Trophoblast cell (in vitro differentiated cells and primary cell): ENCODE results near the gene ZNF629.

ENCODE experiments used
- DNase-seq, 2 donors: peaks; one replicate each; pipeline ENCODE4 v3.0.0-alpha.2; 2016
- H2AFZ ChIP-seq: 2 replicates; pipeline ENCODE4 v1.6.1; 2013; ENCODE audit warnings: low read length, moderate library complexity, mild to moderate bottlenecking; ENCODE audit not compliant: insufficient read depth, poor library complexity
- H2AK5ac ChIP-seq: 2 replicates; pipeline ENCODE4 v1.6.1; 2013; ENCODE audit warnings: mild to moderate bottlenecking, low read length
- H2BK120ac ChIP-seq: 2 replicates; pipeline ENCODE4 v1.6.1; 2013; ENCODE audit warnings: low read length, mild to moderate bottlenecking, moderate library complexity; ENCODE audit not compliant: insufficient read depth, poor library complexity
- H2BK12ac ChIP-seq: 2 replicates; pipeline ENCODE4 v1.6.1; 2013; ENCODE audit warnings: mild to moderate bottlenecking, low read length, moderate library complexity
- H2BK5ac ChIP-seq: 2 replicates; pipeline ENCODE4 v1.6.1; 2013; ENCODE audit warnings: low read length, low read depth, moderate library complexity, mild to moderate bottlenecking; ENCODE audit not compliant: poor library complexity
- H3K14ac ChIP-seq: 2 replicates; pipeline ENCODE4 v1.6.1; 2013; ENCODE audit warnings: mild to moderate bottlenecking, low read length
- H3K18ac ChIP-seq: 2 replicates; pipeline ENCODE4 v1.6.1; 2013; ENCODE audit warnings: mild to moderate bottlenecking, low read length
- H3K23ac ChIP-seq: 2 replicates; pipeline ENCODE4 v1.6.1; 2013; ENCODE audit warnings: low read length
- H3K27ac ChIP-seq: 2 replicates; pipeline ENCODE4 v1.5.1; 2013; ENCODE audit warnings: low read depth, mild to moderate bottlenecking, inconsistent platforms, low read length, moderate library complexity
- H3K27me3 ChIP-seq: 2 replicates; pipeline ENCODE4 v1.6.1; 2013; ENCODE audit warnings: inconsistent platforms, mild to moderate bottlenecking, low read length, moderate library complexity; ENCODE audit not compliant: insufficient read depth
- H3K36me3 ChIP-seq, 2 experiments: 1 replicate in 1 of 2; 2 replicates in 1 of 2; pipeline ENCODE4 v1.6.1; 2013; ENCODE audit warnings: low read length in 2 of 2, mild to moderate bottlenecking in 2 of 2, moderate library complexity in 1 of 2; ENCODE audit not compliant: insufficient read depth in 2 of 2, control insufficient read depth in 1 of 2
- H3K4ac ChIP-seq: 2 replicates; pipeline ENCODE4 v1.6.1; 2013; ENCODE audit warnings: low read depth, mild to moderate bottlenecking, low read length, moderate library complexity
- H3K4me1 ChIP-seq, 2 experiments: 1 replicate in 1 of 2; 2 replicates in 1 of 2; pipeline ENCODE4 v1.6.1; 2013; ENCODE audit warnings: low read length in 2 of 2, mild to moderate bottlenecking in 2 of 2, moderate library complexity in 1 of 2; ENCODE audit not compliant: insufficient read depth in 2 of 2, control insufficient read depth in 1 of 2
- H3K4me2 ChIP-seq: 2 replicates; pipeline ENCODE4 v1.6.1; 2013; ENCODE audit warnings: inconsistent platforms, mild to moderate bottlenecking, low read length, moderate library complexity
- H3K4me3 ChIP-seq: 2 replicates; pipeline ENCODE4 v1.5.1; 2013; ENCODE audit warnings: mild to moderate bottlenecking, low read depth, low read length, inconsistent platforms
- H3K79me1 ChIP-seq: one replicate; pipeline ENCODE4 v1.6.1; 2013; ENCODE audit warnings: low read length
- H3K79me2 ChIP-seq: 2 replicates; pipeline ENCODE4 v1.6.1; 2013; ENCODE audit warnings: low read length, mild to moderate bottlenecking; ENCODE audit not compliant: control insufficient read depth, insufficient read depth, poor library complexity
- H3K9ac ChIP-seq: 2 replicates; pipeline ENCODE4 v1.6.1; 2013; ENCODE audit warnings: mild to moderate bottlenecking, low read length
- H3K9me3 ChIP-seq: 2 replicates; pipeline ENCODE4 v1.6.1; 2013; ENCODE audit warnings: low read depth, mild to moderate bottlenecking, control low read depth, inconsistent platforms, low read length; ENCODE audit not compliant: insufficient read depth
- H4K12ac ChIP-seq: 2 replicates; pipeline ENCODE4 v1.6.1; 2013; ENCODE audit warnings: low read depth, mild to moderate bottlenecking, low read length, moderate library complexity
- H4K8ac ChIP-seq: 2 replicates; pipeline ENCODE4 v1.6.1; 2013; ENCODE audit warnings: low read depth, mild to moderate bottlenecking, low read length, moderate library complexity
- H4K91ac ChIP-seq: one replicate; pipeline ENCODE4 v1.6.1; 2013; ENCODE audit warnings: low read depth, mild to moderate bottlenecking, low read length, moderate library complexity
- WGBS: extraction: QIAGEN DNeasy Blood & Tissue Kit; methylation state at CpG from one replicate; pipeline ENCODE4 v1.1.7; 2013; ENCODE audit warnings: missing lambda C conversion rate; ENCODE audit not compliant: insufficient read length, insufficient coverage; ENCODE audit errors: extremely low coverage; 5-methylcytosine and 5-hydroxymethylcytosine counted together

Gene ZNF629

GRCh38 chr16:30777591-30778297 lies 9.3 kb downstream of the ZNF629 start:
- H3K27me3 ChIP-seq: no peaks in the 10 kb centered on the region
- no peak overlapping the region for H3K4ac ChIP-seq
- peaks cover 4 to 11% of the 10 kb centered on the region in 2 experiments for H3K4me1 ChIP-seq
- H3K14ac ChIP-seq: no peak overlapping the region
- no peak overlapping the region for H3K23ac ChIP-seq
- no peak overlapping the region for H2BK5ac ChIP-seq
- no peaks in the 10 kb centered on the region for H3K9me3 ChIP-seq
- no peak overlapping the region for H4K12ac ChIP-seq
- no peak overlapping the region for H3K4me2 ChIP-seq
- H3K4me3 ChIP-seq: no peak overlapping the region
- no peak overlapping the region for H3K9ac ChIP-seq
- no peak overlapping the region for H3K27ac ChIP-seq
- no peak overlapping the region for H2BK120ac ChIP-seq
- no peak overlapping the region for H2AFZ ChIP-seq
- no peak overlapping the region for H2BK12ac ChIP-seq
- no peak overlapping the region for H3K18ac ChIP-seq
- no peak overlapping the region for H4K91ac ChIP-seq
- peaks cover 11% of the 10 kb centered on the region for H3K79me1 ChIP-seq
- no peak overlapping the region for H2AK5ac ChIP-seq
- no peak overlapping the region for H4K8ac ChIP-seq
- DNase-seq: no peak
- H3K36me3 ChIP-seq: peaks cover 41 to 44% of the 10 kb centered on the region in 2 experiments
- WGBS: no CpG with 5 or more reads among the region's 7 CpGs
- peaks cover 9% of the 10 kb centered on the region for H3K79me2 ChIP-seq

GRCh38 chr16:30775392-30776188 lies 11.4 kb downstream of the ZNF629 start:
- H3K4me2 ChIP-seq: peak overlapping the region; percentile 97
- H2BK12ac ChIP-seq: no peak overlapping the region
- H2AFZ ChIP-seq: peak overlapping the region; percentile 53
- peak overlapping the region; percentile 67 for H2BK5ac ChIP-seq
- H3K27me3 ChIP-seq: no peaks in the 10 kb centered on the region
- H3K79me1 ChIP-seq: peaks cover 11% of the 10 kb centered on the region
- peak overlapping the region; percentile 68 for H4K12ac ChIP-seq
- H3K36me3 ChIP-seq: peaks cover 47 to 48% of the 10 kb centered on the region in 2 experiments
- peak overlapping the region; percentile 91 for H4K8ac ChIP-seq
- H3K79me2 ChIP-seq: peaks cover 9% of the 10 kb centered on the region
- H3K14ac ChIP-seq: peak overlapping the region; percentile 78
- no CpG with 5 or more reads among the region's 81 CpGs for WGBS
- H3K4me3 ChIP-seq: peak overlapping the region; percentile 80
- peak overlapping the region; percentile 94 for H3K9ac ChIP-seq
- H3K23ac ChIP-seq: no peak overlapping the region
- peak overlapping the region; percentile 66 for H2AK5ac ChIP-seq
- H2BK120ac ChIP-seq: peak overlapping the region; percentile 50
- peak overlapping the region; percentile 49 for H3K4ac ChIP-seq
- peak overlapping the region; percentile 84 for H3K18ac ChIP-seq
- H3K4me1 ChIP-seq: peaks cover 4 to 11% of the 10 kb centered on the region in 2 experiments
- peaks cover 2% of the 10 kb centered on the region for H3K9me3 ChIP-seq
- peak overlapping the region; percentile 89 for H3K27ac ChIP-seq
- DNase-seq: peak; percentile 63 to 65
- peak overlapping the region; percentile 93 for H4K91ac ChIP-seq

GRCh38 chr16:30775131-30775391 lies 11.9 kb downstream of the ZNF629 start:
- no peak overlapping the region for H2BK12ac ChIP-seq
- peaks cover 2% of the 10 kb centered on the region for H3K9me3 ChIP-seq
- H4K12ac ChIP-seq: peak overlapping the region; percentile 56
- H4K91ac ChIP-seq: peak overlapping the region; percentile 93
- H2AFZ ChIP-seq: peak overlapping the region; percentile 6
- peaks cover 46 to 49% of the 10 kb centered on the region in 2 experiments for H3K36me3 ChIP-seq
- H3K23ac ChIP-seq: no peak overlapping the region
- peak overlapping the region; percentile 75 for H4K8ac ChIP-seq
- H3K14ac ChIP-seq: peak overlapping the region; percentile 56
- H2BK5ac ChIP-seq: no peak overlapping the region
- peak overlapping the region; percentile 8 for H2BK120ac ChIP-seq
- no peaks in the 10 kb centered on the region for H3K27me3 ChIP-seq
- peak overlapping the region; percentile 97 for H3K4me2 ChIP-seq
- H3K79me2 ChIP-seq: peaks cover 9% of the 10 kb centered on the region
- peak overlapping the region; percentile 70 for H3K9ac ChIP-seq
- DNase-seq: no peak
- H3K18ac ChIP-seq: peak overlapping the region; percentile 54
- H3K4me1 ChIP-seq: peaks cover 4 to 11% of the 10 kb centered on the region in 2 experiments
- H2AK5ac ChIP-seq: peak overlapping the region; percentile 58
- peak overlapping the region; percentile 89 for H3K27ac ChIP-seq
- peaks cover 11% of the 10 kb centered on the region for H3K79me1 ChIP-seq
- H3K4ac ChIP-seq: peak overlapping the region; percentile 20
- peak overlapping the region; percentile 55 for H3K4me3 ChIP-seq
- WGBS: no CpG with 5 or more reads among the region's 15 CpGs

- peaks cover 47 to 51% of the 10 kb centered on the region in 2 experiments for H3K36me3 ChIP-seq
- H3K79me1 ChIP-seq: peaks cover 11% of the 10 kb centered on the region
- peak overlapping the region; percentile 75 for H4K8ac ChIP-seq
- no peak overlapping the region for H2BK5ac ChIP-seq
- H3K79me2 ChIP-seq: peaks cover 9% of the 10 kb centered on the region
- H4K12ac ChIP-seq: peak overlapping the region; percentile 56
- no peaks in the 10 kb centered on the region for H3K27me3 ChIP-seq
- no peak overlapping the region for H3K27ac ChIP-seq
- H3K9me3 ChIP-seq: peaks cover 2% of the 10 kb centered on the region
- H2BK12ac ChIP-seq: no peak overlapping the region
- H3K14ac ChIP-seq: peak overlapping the region; percentile 56
- peak overlapping the region; percentile 70 for H3K9ac ChIP-seq
- peak overlapping the region; percentile 55 for H3K4me3 ChIP-seq
- peak overlapping the region; percentile 6 for H2AFZ ChIP-seq
- peak overlapping the region; percentile 93 for H4K91ac ChIP-seq
- H3K23ac ChIP-seq: no peak overlapping the region
- peaks cover 4 to 11% of the 10 kb centered on the region in 2 experiments for H3K4me1 ChIP-seq
- no CpG with 5 or more reads among the region's 8 CpGs for WGBS
- no peak overlapping the region for H3K18ac ChIP-seq
- H3K4ac ChIP-seq: peak overlapping the region; percentile 20
- DNase-seq: peak in 1 of 2 donors; percentile 21
- peak overlapping the region; percentile 58 for H2AK5ac ChIP-seq
- H3K4me2 ChIP-seq: peak overlapping the region; percentile 97
- peak overlapping the region; percentile 8 for H2BK120ac ChIP-seq
Measured at GRCh38 chr16:30774367-30775130, 12.5 kb downstream of the ZNF629 start.
